HEK293T (cell line): Measurements from ENCODE around the gene WNK1.

Experiments
- CTCF ChIA-PET: fragments of 350-600 bp; formaldehyde crosslinking; extraction: SDS; loops from one replicate; lab custom pipeline; 2021; ENCODE audit warnings: antibody characterized with exemption, inconsistent platforms; lab: Yijun Ruan, JAX
- POLR2A ChIA-PET: fragments of 350-600 bp; formaldehyde crosslinking; extraction: SDS; loops from one replicate; lab custom pipeline; 2020; ENCODE audit warnings: antibody characterized with exemption, inconsistent platforms; lab: Yijun Ruan, JAX
- DNase-seq: peaks from one replicate; pipeline ENCODE4 v3.0.0; 2012; ENCODE audit warnings: mixed read lengths; ENCODE audit errors: extremely low spot score
- ARNT ChIP-seq: fragments of 450-650 bp; IDR thresholded peaks from 2 replicates; pipeline ENCODE4 v1.6.1; 2017; ENCODE audit warnings: mild to moderate bottlenecking
- BHLHE40 ChIP-seq: fragments of 450-650 bp; IDR thresholded peaks from 2 replicates; pipeline ENCODE4 v1.6.1; 2016; ENCODE audit warnings: mild to moderate bottlenecking, moderate library complexity, borderline replicate concordance
- CTBP1 ChIP-seq: fragments of 450-650 bp; IDR thresholded peaks from 2 replicates; pipeline ENCODE4 v1.6.1; 2016; ENCODE audit warnings: borderline replicate concordance
- ELF4 ChIP-seq: fragments of 450-650 bp; IDR thresholded peaks from 2 replicates; pipeline ENCODE4 v1.6.1; 2017; ENCODE audit warnings: antibody characterized with exemption
- FOXA1 ChIP-seq: fragments of 450-650 bp; IDR thresholded peaks from 2 replicates; pipeline ENCODE4 v1.6.1; 2016; ENCODE audit warnings: mild to moderate bottlenecking
- FOXK2 ChIP-seq: fragments of 450-650 bp; IDR thresholded peaks from 2 replicates; pipeline ENCODE4 v1.6.1; 2016; ENCODE audit warnings: mild to moderate bottlenecking
- FOXM1 ChIP-seq: fragments of 450-650 bp; IDR thresholded peaks from 2 replicates; pipeline ENCODE4 v1.6.1; 2017; ENCODE audit warnings: mild to moderate bottlenecking, borderline replicate concordance
- HDGF ChIP-seq: fragments of 450-650 bp; IDR thresholded peaks from 2 replicates; pipeline ENCODE4 v1.6.1; 2017; ENCODE audit warnings: antibody characterized with exemption, borderline replicate concordance
- L3MBTL2 ChIP-seq: fragments of 450-650 bp; conservative IDR thresholded peaks from 2 replicates; pipeline ENCODE4 v1.6.1; 2016; ENCODE audit warnings: mild to moderate bottlenecking
- LEF1 ChIP-seq: fragments of 450-650 bp; IDR thresholded peaks from 2 replicates; pipeline ENCODE4 v1.6.1; 2017; ENCODE audit warnings: mild to moderate bottlenecking, borderline replicate concordance
- NFRKB ChIP-seq: fragments of 450-650 bp; IDR thresholded peaks from 2 replicates; pipeline ENCODE4 v1.6.1; 2016; ENCODE audit warnings: mild to moderate bottlenecking, moderate library complexity
- SP1 ChIP-seq: fragments of 450-650 bp; IDR thresholded peaks from 2 replicates; pipeline ENCODE4 v1.6.1; 2017
- SUZ12 ChIP-seq: fragments of 450-650 bp; IDR thresholded peaks from 2 replicates; pipeline ENCODE4 v1.6.1; 2016; ENCODE audit warnings: mild to moderate bottlenecking
- TARDBP ChIP-seq: fragments of 450-650 bp; IDR thresholded peaks from 2 replicates; pipeline ENCODE4 v1.6.1; 2016
- ZNF384 ChIP-seq: fragments of 450-650 bp; IDR thresholded peaks from 2 replicates; pipeline ENCODE4 v1.6.1; 2016
- TF ChIP-seq, protein P1 (sequence below): fragments of 450-650 bp; IDR thresholded peaks from 2 replicates; pipeline ENCODE4 v1.6.1; 2016

The WNK1 gene

DNA sequence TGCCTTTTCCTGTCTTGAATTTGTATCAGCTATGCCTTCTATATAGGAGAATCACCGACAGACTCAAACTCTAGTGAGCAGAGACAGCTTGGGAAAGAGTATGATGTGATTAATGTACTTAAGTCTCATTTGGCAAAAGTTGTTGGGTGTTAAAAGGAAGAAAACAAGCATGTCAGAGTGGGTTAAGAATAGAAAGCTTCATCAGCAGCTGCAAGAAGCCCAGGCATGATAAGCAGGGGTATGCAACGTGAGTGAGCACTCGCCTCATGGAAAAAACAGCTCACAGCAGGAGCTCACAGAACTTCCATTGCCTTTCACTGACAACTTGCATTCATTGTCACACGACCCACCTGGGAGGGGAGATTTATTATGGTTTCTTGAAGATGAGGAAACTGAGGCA lies 35.9 kb upstream of the WNK1 start:
- DNase-seq, result no peak
- no peak for TF ChIP-seq BHLHE40
- no peak for TF ChIP-seq ZNF384
- CTCF ChIA-PET, result no interaction called here
- POLR2A ChIA-PET, result interaction anchor here (1.3 kb wide), 1 partner anchor 36 kb away, joined by 4 read pairs; the partner anchor contains the start of gene WNK1

- CTCF ChIA-PET, result no interaction called here
- no peak for DNase-seq
- POLR2A ChIA-PET, result no interaction called here
- TF ChIP-seq BHLHE40, result no peak
Observed at GRCh38 chr12:718756-719102, 33.6 kb upstream of the WNK1 start.

GRCh38 chr12:720231-720941 lies 32.0 kb upstream of the WNK1 start:
- TF ChIP-seq LEF1 (no peak), FOXK2 (no peak), ELF4 (no peak), TARDBP (no peak)
- TF ChIP-seq, protein P1, sequence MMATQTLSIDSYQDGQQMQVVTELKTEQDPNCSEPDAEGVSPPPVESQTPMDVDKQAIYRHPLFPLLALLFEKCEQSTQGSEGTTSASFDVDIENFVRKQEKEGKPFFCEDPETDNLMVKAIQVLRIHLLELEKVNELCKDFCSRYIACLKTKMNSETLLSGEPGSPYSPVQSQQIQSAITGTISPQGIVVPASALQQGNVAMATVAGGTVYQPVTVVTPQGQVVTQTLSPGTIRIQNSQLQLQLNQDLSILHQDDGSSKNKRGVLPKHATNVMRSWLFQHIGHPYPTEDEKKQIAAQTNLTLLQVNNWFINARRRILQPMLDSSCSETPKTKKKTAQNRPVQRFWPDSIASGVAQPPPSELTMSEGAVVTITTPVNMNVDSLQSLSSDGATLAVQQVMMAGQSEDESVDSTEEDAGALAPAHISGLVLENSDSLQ, result no peak
- no peak for DNase-seq
- CTCF ChIA-PET, result no interaction called here
- POLR2A ChIA-PET, result no interaction called here

- no peak for DNase-seq
- POLR2A ChIA-PET, result no interaction called here
- no peak for TF ChIP-seq SP1
- TF ChIP-seq ARNT, result no peak
- TF ChIP-seq NFRKB, result no peak
- no peak for TF ChIP-seq CTBP1
- no peak for TF ChIP-seq FOXM1
- TF ChIP-seq L3MBTL2, result no peak
- no peak for TF ChIP-seq LEF1
- no peak for TF ChIP-seq ELF4
- TF ChIP-seq ZNF384, result no peak
- TF ChIP-seq TARDBP, result no peak
- TF ChIP-seq BHLHE40, result no peak
- TF ChIP-seq, protein P1, result no peak
- CTCF ChIA-PET, result no interaction called here
Observed at GRCh38 chr12:724194-724855, 28.1 kb upstream of the WNK1 start.

DNA sequence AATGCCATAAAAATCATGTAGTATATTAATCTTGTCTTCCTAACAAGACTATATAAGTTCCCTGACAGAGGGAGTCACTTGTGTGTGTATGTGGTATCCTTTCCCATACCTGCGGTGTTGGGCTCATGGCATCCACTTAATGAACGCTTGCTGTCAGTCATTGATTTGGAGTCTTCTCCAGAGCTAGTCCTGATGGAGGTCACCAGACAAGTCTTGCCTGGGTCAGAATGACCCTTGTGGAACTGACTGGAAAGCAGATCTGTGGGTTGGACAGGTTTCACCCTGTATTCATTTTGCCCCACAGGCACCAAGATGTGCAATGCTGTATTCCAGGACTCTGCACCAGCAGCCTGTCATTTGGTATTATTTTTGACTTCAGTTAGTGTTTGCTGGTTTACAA lies 27.3 kb upstream of the WNK1 start:
- CTCF ChIA-PET, result no interaction called here
- no peak for DNase-seq
- TF ChIP-seq HDGF (no peak), L3MBTL2 (no peak), SUZ12 (no peak), LEF1 (no peak), FOXK2 (no peak), FOXM1 (no peak), BHLHE40 (no peak), NFRKB (no peak), CTBP1 (no peak), ELF4 (no peak), ARNT (no peak), SP1 (no peak), ZNF384 (no peak), FOXA1 (no peak), TARDBP (no peak)
- TF ChIP-seq, protein P1, result no peak
- POLR2A ChIA-PET, result no interaction called here

GRCh38 chr12:726281-727140 lies 25.9 kb upstream of the WNK1 start:
- DNase-seq, result no peak
- CTCF ChIA-PET, result no interaction called here
- POLR2A ChIA-PET, result interaction anchor here (1.3 to 1.9 kb wide), 2 partner anchors 25 to 27 kb away, joined by 3 to 6 read pairs; no protein-coding TSS in a partner anchor
- TF ChIP-seq ZNF384, result no peak
- TF ChIP-seq BHLHE40, result no peak
- no peak for TF ChIP-seq ELF4
- no peak for TF ChIP-seq TARDBP
- TF ChIP-seq L3MBTL2, result no peak
- TF ChIP-seq LEF1, result no peak
- no peak for TF ChIP-seq ARNT
- TF ChIP-seq FOXK2, result no peak

DNA sequence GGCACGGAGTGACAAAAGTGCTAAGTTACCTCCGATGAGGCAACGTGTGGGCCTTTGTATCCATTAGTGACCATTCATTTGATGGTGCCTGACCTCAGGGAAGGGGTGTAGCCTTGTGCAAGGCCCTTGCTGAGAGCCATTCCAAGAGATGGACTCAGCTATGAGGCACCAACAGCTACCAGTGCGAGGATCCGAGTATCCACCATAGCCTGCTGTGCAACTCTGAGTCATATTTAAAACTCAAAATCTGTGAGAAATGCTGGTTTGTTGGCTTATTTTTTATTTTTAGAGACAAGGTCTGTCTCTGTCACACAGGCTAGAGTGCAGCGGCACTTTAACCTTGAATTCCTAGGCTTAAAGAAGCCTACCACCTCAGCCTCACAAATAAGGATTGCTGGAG lies 25.1 kb upstream of the WNK1 start:
- no peak for DNase-seq
- CTCF ChIA-PET, result interaction anchor here (0.6 to 1.3 kb wide), 2 partner anchors 10 to 24 kb away, joined by 3 to 4 read pairs; no protein-coding TSS in a partner anchor

More for the DNA sequence above, 25.1 kb upstream of the WNK1 start:
- no peak for TF ChIP-seq ARNT
- TF ChIP-seq ELF4, result no peak
- TF ChIP-seq HDGF, result no peak
- TF ChIP-seq CTBP1, result no peak
- no peak for TF ChIP-seq LEF1
- no peak for TF ChIP-seq SUZ12
- TF ChIP-seq FOXK2, result no peak
- no peak for TF ChIP-seq BHLHE40
- TF ChIP-seq SP1, result no peak
- no peak for TF ChIP-seq ZNF384
- no peak for TF ChIP-seq FOXM1
- no peak for TF ChIP-seq L3MBTL2
- no peak for TF ChIP-seq FOXA1
- TF ChIP-seq NFRKB, result no peak
- TF ChIP-seq, protein P1, result no peak
- TF ChIP-seq TARDBP, result no peak
- POLR2A ChIA-PET, result interaction anchor here (1.3 to 1.9 kb wide), 2 partner anchors 24 to 28 kb away, joined by 3 to 6 read pairs; no protein-coding TSS in a partner anchor
